Glomerular visceral epithelial cell (primary cell): ENCODE measurements around the gene CDC42BPB.
"Not testable (repeated sequence)": the region's sequence is repeated elsewhere in the genome, so short reads cannot be mapped to it uniquely, and the experiment has no call there.

Experiments used
- DNase-seq: peaks from one replicate; pipeline ENCODE4 v3.0.0-alpha.2; 2016; ENCODE audit errors: extremely low spot score

CDC42BPB gene

DNA sequence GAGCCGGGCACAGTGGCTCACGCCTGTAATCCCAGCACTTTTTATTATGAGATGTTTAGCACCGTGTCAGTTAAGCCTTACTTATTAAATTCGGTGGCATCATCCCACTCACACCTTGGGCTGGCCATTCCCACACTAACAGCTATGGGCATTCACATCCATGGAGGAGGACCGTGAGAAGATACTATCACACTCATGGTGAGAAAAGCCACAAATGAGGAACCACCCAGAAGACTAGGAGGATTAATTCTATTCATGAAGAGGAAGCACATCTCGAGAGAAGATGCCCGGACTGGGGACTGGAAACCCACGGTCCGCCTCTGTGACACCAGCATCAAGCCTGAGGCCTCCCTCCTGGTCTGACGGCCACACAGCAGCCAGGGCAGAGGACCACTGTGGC, 4.9 kb downstream of the CDC42BPB start:
- DNase-seq: no peak

DNA sequence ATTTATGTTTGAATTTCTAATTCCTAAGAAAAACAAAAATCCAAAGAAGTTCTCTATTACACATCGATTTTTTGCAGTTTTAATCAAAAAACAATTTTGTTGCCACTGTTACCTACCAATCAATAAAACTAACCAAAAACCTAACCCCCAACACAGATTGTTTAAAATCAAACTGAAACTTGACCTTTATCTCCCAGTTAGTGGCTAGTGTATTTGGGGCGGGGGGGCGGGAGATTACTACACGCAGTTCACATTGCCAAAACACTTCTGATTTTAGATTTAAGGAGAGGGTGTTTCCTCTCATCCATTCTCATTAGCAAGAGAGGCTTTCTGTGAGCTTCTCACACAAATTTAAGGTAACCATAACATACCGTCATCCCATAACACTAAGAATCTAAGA, 6.4 kb downstream of the CDC42BPB start:
- no peak for DNase-seq

DNA sequence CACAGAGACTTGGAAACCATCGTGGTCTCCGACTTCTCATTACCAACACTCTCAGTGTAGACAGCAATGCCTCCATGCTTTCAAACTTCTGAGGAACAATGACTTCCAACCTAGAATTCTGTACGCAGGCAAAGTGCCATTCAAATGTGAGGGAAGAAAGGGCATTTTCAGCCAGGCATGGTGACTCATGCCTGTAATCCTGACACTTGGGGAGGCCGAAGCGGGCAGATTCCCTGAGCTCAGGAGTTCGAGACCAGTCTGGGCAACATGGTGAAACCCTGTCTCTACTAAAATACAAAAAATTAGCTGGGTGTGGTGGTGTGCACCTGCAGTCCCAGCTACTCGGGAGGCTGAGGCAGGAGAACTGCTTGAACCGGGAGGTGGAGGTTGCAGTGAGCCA, 9.9 kb downstream of the CDC42BPB start:
- DNase-seq: not testable (repeated sequence)

DNA sequence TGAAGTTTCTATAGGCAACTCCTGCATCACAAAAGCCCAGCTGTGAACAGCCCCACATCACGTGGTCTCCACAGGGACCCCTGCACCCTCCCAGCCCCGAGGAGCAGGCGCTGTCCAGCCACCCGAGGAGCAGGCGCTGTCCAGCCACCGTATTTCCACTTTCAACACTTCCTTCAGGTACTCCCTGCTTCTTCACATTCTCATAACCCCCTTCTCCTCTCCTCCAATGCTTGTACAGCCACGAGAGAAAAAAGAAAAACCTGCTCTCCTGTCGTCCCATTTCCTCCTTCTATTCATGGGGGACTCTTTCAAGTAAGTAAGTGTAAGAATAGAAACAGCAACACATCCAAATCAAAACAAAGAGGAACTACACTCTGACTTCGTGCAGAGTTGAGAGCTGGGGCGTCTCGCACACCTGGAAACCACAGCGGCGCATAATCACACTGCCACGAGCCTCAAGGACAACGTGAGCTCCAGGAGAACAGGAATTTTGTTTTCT, 11.9 kb downstream of the CDC42BPB start:
- DNase-seq: no peak

DNA sequence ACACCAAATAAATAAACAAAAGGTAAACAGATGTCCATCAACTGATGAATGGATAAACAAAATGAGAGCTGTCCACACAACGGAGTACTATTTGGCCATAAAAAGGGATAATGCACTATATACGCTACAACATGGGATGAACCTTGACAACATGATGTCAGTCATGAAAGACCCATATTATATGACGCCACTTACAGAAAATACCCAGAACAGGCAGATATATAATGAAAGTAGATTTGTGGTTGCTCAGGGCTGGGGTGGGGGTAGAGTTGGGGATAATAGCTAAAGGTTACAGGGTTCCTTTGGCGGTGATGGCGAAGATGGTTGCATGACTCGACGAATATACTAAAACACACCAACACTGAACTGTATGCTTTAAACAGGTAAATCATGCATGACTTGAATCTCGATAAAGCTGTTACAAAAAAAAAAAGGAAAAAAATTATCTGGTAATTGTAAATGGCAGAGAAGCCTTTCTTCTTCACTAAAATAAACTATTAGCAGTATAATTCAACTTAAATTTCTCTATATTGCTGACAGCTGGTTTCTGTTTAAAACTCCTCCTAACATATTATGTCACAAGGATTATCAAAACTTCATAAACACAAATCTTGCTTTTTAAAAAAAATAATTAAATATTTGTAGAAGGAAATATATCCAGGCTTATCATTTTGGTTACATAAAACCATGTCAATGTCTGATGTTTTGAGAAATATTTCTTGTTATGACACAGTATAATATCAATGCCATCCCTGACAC, 13.9 kb downstream of the CDC42BPB start:
- DNase-seq: no peak

DNA sequence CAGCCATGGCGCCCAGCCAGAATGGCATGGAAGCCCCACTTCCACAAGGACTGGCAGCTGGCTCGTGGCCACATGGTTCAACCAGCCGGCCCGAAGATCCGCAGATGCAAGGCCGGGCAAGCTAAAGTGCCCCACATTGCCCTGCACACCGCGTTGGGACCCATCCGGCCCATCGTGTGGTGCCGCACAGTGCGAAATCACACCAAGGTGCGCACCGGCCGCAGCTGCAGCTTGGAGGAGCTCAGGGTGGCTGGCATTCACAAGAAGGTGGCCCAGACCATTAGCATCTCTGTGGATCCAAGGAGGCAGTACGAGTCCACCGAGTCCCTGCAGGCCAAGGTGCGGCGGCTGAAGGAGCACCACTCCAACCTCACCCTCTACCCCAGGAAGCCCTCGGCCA, 15.9 kb downstream of the CDC42BPB start:
- DNase-seq: no peak

DNA sequence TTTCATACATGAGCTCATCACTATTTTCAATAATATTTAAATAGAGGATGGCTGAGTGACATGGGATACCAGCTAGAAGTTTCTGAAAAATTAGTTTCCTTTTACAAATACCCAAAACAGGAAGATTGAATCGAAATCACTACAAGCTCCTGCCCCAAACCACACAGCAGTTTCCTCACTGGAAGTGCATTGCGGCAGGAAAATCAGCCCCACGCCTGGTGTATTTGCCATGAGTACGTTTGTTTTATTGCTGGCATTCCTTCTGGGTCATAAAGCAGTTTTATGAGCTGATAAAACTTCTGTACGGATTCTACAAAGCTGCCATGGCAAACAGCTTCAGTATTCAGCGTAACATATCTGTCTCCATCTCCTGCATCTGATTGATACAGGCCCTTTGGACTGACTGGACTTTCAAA, 23.7 kb downstream of the CDC42BPB start:
- DNase-seq: no peak

DNA sequence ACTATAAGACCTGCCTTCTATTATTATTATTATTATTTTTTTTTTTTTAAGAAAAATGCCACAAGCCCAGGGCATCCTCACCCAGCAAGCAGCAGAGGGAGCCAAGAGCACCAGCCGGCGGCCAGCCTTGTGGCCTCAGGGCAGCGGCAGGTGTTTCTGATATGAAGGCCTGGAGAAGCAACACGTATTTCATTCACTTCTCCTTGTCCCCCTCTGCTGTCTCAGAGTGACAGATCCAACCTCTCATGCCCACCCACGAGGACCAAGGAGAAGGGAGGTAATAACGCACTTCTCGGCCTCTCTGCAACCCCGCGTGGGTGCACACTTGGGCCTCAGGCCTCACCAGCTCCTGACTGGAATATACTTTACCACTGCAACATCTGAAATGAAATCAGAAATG, 25.4 kb downstream of the CDC42BPB start:
- DNase-seq: peak; percentile 33

DNA sequence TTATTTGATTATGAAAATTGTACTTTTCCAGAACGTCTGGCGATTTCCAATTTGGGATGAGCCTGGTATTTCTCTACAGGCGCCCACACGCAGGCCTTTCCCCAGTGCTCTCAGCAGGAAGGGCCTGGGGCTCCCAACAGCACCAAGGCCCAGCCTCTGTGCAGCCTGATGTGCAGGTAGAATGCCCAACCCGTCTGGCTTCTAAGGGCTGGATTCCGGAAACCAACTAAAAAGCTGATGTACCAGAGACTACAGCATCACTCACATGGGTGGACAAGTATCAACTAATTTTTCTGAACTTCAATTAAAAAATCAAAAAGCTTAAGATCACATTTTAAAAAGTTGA, 25.8 kb downstream of the CDC42BPB start:
- no peak for DNase-seq

DNA sequence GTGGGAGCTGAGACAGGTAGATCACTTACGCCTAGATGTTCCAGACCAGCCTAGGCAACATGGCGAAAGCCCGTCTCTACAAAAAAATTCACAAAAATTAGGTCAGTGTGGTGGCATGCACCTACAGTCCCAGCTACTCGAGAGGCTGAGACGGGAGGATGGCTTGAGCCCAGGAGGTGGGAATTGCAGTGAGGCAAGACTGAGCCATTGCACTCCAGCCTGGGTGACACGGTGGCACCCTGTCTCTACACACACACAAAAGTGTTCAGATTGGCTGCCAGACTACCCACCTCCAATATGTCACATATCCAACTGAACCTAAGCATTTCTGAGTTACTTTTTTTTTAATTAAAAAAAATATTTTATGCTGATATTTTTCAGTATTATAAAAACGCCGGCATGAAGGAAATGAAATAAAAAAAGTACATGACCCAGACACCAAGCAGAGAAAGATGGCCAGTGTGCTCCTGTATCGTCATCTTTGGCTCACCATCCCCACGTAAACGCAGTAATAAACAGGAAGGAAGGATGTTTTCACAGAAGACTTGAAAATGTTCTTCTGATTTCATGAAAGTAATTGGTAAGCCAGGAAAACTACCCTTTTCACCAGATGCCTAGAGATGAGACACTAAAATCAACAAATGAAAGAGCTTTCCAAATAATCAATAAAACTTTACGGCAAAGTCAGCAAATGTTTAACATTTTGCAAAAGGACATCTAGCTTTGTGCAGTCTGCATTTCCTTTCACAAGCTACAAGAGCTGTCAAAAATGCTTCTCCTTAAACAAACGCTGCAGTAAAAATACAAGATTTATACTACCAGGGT, 26.4 kb downstream of the CDC42BPB start:
- no peak for DNase-seq

DNA sequence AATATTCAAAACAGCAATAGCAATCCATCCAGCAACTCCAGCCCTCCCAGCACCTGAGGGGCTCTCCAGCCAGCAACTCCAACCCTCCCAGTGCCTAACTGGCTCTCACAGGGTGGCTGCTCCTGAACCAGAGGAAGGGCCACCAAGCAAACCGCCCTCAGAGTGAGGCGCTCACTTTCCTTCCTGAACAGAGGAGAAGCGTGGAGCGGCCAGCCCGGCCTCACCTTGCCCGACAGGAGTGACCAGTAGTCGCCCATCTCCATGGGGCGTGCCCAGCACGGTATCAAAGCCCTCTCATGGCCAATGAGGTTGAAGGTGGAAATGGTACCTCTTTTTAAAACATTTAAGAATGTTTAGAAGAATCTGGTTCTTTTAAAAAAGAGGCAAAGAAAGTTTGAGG, 27.4 kb downstream of the CDC42BPB start:
- no peak for DNase-seq

DNA sequence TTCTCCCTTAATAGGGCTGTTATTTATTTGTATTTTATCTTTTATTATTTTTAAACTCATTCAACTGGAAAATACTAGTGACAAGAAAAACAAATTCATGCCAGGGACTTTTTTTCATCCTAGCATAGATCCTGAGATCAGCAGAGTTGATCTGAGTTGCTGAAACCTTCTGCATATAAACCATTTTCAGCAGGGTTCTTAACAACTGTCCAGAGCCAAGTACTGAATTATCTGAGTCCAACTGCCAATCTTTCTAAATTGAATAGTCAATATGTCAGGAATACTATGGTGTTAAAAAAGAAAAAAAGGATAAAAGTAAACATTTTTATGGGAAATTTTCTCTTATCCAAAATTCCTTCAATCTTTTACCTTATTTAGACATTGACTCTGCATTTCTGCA, 28.6 kb downstream of the CDC42BPB start:
- no peak for DNase-seq

DNA sequence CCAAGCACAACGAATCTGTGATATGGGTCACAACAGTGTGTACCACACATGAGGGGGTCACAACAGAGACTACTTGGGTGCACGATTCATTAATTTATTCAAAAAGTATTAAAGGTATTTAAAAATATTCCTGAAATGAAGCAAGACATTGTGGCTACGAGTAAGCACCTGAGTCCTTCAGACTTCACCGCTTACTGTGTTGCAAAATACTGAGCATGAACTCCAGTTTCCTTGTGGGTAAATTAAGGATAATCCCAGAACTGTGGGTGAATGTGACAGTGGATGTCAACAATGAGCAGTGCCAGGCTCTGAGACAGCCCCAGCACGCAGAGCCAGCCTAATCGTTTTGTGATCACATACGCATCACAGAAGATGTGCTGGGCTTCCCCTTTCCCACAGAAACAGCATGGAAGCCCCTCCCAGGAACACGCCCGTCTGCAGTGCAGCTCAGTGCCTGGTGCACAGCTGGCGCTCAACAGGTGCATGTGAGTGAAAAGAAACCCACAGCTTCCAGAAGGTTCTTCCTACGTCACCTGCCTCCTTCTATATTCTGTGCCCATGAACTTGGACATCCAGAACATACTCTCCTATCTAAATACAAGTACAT, 29.1 kb downstream of the CDC42BPB start:
- no peak for DNase-seq

DNA sequence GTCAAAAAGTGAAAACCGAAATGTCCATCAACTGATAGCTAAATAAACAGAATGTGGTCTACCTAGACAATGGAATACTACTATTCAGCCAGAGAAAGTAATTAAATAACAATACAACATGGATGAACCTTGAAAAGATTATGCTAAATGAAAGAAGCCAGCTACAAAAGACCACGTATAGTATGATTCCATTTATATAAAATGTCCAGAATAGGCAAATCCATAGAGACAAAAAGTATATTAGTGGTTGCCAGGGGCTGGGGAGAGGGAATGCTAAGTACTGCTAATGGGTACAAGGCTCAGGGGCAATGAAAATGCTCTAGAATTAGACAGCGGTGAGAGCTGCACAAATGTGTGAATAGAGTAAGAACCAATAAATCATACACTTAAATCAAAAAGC, 29.9 kb downstream of the CDC42BPB start:
- no peak for DNase-seq

DNA sequence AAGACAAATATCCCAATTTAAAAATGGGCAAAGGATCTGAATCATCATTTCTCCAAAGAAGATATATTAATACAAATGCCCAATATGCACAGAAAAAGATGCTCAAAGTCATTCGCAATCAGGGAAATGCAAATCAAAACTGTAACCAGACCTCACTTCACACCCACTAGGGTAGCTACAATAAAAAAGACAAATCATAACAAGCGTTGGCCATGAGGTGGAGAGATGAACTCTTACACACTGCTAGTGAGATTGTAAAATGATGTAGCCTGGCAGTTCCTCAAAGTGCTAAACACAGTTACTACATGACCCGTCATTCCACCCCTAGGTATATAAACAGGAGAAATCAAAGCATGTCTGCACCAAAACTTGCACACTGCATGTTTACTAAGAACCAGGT, 30.4 kb downstream of the CDC42BPB start:
- no peak for DNase-seq

DNA sequence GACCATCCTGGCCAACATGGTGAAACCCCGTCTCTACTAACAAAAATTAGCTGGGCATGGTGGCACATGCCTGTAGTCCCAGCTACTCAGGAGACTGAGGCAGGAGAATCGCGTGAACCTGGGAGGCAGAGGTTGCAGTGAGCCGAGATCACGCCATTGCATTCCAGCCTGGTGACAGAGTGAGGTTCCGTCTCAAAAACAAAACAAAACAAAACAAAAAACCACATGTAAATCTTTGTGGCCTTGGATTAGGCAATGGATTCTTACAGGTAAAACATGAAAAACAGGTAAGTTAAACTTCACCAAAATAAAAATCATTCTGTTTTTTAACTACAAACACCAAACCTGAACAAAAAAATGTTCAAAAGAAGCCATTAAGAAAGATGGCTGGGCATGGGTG, 31.2 kb downstream of the CDC42BPB start:
- not testable (repeated sequence) for DNase-seq

DNA sequence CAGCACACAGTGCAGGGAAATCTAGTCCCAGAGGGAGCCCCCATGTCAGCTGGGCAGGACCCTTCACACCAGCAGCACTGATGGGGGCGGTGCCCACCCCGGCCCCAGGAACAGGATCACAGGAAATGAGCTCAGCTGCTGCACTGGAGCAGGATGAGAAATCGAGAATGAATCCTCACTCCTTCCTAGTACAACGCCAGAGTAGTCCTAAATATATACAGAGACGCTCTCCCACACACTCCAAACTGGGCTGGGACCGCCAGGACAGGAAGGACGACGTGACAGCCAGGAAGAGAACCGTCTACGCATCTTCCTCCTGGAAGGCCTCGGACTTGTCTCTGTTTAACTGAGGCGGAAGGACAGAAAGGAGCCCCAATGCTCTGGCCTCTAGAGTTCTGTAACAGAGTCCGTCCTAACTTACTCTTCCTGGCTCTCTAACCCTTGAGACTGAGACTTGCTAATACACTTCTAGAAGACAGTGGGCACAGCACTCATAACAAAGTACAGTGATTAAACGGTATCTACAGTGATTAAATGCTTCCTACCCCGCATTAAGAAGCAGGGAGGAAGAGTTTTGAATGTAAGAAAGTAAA, 33.4 kb downstream of the CDC42BPB start:
- DNase-seq: peak; percentile 52

DNA sequence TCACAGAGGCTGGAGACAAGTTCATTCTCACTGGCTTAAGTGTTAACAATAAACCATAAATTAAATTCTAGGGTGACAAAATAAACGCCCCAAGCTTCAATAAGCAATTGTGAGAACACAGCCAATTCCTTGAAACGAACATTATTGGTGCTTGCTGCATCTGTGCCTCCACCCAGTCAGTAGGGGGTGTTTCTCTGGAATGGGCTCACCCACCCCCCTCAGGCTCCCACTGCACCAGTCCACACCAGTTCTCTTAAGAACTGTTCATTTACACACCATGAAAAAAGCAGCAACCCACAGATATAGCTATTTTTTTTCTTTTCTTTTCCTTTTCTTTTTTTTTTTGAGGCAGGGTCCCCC, 34.7 kb downstream of the CDC42BPB start:
- DNase-seq: no peak

DNA sequence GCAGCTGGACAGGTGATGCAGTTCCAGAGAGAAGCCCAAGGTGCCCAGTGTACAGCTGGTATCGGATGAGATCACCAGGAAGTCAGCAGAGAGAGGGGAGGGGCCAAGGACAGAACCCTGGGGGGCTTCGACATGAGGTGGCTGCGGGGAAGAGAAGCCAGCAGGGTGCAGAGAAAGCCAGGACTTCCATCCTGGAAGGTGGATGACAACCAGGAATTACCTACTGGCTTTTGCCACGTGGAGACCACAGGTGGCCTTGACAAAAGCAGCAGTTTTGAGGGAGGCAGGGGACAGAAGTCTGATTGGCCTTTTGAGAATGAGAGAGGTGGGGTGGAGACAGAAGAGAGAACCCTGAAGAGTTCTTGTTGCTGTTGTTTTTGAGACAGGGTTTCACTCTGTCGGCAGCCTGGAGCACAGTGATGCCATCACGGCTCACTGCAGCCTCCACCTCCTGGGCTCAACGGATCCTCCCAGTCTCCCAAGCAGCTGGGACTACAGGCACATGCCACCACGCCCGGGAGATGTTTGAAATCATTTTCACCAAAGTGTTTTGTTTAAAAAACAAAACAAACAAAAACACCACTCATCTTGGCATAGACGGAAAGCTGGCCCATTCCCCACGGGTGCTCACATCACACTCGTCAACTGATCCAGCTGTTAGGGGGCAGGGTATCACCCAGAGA, 35.2 kb downstream of the CDC42BPB start:
- DNase-seq: no peak

DNA sequence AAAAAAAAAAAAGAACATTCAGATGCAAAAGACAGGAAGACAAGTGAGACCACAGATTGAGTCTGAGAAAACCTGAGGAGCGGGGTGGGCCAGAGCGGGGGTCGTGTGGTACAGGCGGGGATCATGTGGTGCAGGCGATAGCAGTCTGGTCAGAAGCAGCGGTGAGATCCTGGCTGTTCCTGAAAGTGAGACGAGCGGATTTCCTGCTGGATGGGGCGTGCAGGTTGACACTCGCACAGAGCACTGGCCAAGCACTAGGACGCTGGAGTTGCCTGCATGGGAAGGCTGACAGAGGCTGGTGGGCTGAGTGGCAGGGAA, 35.7 kb downstream of the CDC42BPB start:
- DNase-seq: no peak

DNA sequence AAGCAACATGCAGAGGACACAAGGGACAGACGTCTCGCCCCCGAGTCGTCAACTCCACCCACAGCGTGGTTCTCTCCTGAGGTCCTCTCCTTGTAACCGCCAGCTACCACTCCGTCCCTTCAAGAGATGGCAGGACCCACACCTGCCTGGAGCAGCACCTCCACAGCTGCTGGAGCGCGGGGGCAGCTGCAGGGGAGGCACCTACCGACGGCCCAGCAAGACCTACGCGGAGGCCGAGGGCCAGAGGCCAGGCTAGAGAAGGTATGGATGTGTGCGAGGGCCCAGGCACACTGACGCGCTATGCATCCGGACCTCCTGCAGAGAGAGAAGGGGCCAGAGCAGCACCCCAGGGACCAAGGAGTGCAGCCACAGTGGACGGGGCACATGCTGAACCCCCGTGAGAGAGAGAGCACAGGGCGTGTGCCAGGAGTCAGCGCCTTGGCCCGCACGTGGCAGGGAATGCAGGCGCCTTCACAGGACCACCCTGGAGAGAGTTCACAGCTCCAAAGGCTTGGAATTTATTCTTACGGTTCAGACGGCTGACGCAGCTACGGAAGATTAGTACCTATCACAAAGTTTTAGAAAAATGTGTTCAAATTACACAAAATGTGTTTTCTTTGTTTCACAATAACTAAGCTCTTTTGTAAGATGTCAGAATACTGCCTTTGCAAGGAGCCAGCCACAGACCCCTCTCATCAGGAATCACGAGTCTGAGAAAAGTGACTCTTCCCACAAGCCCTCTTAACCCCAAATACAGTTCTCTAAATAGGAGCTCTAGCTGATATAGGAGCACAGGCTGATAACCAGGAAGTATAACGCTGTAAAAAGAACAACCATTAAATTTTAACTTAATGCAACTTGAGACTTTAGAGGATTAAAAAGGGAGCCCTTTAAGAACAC, 36.8 kb downstream of the CDC42BPB start:
- DNase-seq: no peak
